ENCODE results near the gene SCMH1.

Gene SCMH1

DNA sequence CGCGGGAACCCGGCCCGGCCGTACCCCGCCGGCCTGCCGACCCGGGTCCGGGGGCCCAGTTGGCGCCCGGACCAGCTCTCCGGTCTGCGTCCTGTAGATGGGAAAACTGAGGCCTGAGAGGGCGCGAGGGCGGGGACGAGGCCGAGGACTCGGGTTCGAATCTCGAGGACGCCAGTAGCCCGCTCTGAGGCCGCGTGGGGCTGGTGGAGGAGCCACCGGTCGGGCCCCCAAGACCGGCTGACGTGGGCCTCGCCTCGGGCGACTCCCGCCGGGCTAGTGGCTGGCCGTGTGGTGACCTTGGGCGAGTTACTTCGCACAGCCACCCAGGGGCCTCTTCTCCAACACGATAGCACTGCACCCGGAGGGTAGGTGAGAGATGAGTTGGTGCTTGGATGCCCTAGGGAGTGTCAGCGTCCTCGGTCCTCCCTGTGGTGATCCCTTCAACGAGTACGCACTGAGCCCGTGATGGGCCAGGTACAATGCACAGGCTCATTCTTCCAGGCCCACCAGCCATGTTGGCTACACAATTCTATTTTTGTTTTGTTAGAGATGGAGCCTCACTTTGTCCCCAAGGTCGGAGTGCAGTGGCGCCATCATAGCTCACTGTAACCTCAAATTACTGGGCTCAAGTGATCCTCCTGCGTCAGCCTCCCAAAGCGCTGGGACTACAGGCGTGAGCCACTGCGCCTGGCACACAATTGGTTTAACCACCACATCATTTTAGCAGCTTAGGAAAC, 404 bp upstream of the SCMH1 start:
- Histone ChIP-seq H3K9me3 (replicated peaks in 1 of 11) (no peaks in the 10 kb centered on the region), H3K9ac (peak overlapping the region; percentile 93 to 97 (median 95)), H3K4me2 (peak overlapping the region; percentile 83 to 96 (median 89)), H3K4me1 (peaks cover 62 to 86% (median 78%) of the 10 kb centered on the region in 10 experiments), H3K27ac (peak overlapping the region; percentile 80 to 98 (median 96)), H3K27me3 (no peaks in the 10 kb centered on the region), H4K20me1 (peaks cover 0 to 35% (median 7%) of the 10 kb centered on the region in 11 experiments; a peak in 10 of 22 replicates), H3K36me3 (peaks cover 0 to 7% (median 0%) of the 10 kb centered on the region in 11 experiments; a peak in 3 of 22 replicates), H3K4me3 (peak overlapping the region; percentile 78 to 86 (median 82))
- no peak for TF ChIP-seq Cebpa-rat (IDR thresholded peaks at IDR 0.05)

DNA sequence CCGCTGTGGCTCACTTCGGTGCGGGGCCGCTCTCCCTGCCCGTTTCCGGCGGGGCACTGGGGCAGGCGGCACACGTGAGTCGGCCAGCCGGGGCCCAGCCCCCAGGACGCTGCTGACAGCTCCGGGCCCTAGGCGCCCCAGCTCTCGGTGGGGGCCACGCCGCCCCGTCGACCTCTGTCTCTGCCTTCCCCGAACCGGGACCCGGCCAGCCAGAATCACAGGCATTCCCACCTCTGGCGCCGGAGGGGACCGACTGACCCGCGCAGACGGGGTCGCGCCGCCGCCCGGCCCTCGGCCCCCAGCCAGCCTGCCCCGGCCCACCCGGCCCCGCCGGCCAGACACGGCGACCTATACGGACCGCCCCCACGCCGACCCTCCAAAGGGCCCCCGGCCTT, 755 bp downstream of the SCMH1 start:
- Histone ChIP-seq H4K20me1 (peaks cover 0 to 47% (median 13%) of the 10 kb centered on the region in 11 experiments; a peak in 13 of 22 replicates), H3K27ac (peak overlapping the region; percentile 91 to 98 (median 96)), H3K4me1 (peaks cover 57 to 88% (median 73%) of the 10 kb centered on the region in 10 experiments), H3K27me3 (no peaks in the 10 kb centered on the region), H3K4me3 (peak overlapping the region; percentile 78 to 86 (median 82)), H3K9me3 (replicated peaks in 1 of 11) (no peaks in the 10 kb centered on the region), H3K36me3 (peaks cover 0 to 17% (median 0%) of the 10 kb centered on the region in 11 experiments; a peak in 7 of 22 replicates), H3K9ac (peak overlapping the region; percentile 93 to 97 (median 95)), H3K4me2 (peak overlapping the region; percentile 74 to 94 (median 89))
- no peak for TF ChIP-seq Cebpa-rat (IDR thresholded peaks at IDR 0.05)

DNA sequence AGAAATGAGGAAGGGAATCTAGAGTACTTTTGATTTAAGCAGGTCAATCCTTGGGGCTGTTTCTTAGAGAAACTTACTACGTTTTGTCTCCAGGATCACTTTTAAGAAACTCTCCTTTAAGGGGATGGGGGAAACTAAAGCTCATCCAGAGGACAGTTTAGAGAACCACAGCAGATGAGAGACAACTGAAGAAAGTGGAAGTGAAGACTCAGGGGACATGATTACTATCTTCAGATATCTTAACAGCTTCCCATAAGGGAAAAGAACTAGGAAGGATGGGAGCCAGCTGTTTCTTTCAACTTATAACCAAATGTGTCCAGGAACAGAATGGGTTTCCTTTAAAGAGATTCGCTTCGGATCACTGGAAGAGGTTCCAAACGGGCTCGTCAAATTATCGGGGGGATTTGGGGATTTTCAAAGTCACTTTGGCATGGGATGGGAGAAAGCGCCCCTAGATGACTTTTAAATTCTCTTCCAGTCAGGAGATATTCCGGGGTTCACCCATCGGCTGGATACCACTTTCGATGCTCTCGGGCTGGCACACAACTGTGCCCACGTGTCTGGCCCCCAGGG, 1.2 kb downstream of the SCMH1 start:
- Histone ChIP-seq H3K4me3 (peak overlapping the region; percentile 78 to 86 (median 82)), H3K27ac (peak overlapping the region; percentile 91 to 98 (median 96)), H3K27me3 (no peaks in the 10 kb centered on the region), H3K9me3 (replicated peaks in 1 of 11) (no peaks in the 10 kb centered on the region), H3K9ac (peak overlapping the region; percentile 93 to 97 (median 95)), H4K20me1 (peaks cover 0 to 52% (median 17%) of the 10 kb centered on the region in 11 experiments; a peak in 14 of 22 replicates), H3K4me2 (peak overlapping the region; percentile 74 to 94 (median 89)), H3K4me1 (peaks cover 56 to 85% (median 70%) of the 10 kb centered on the region in 10 experiments), H3K36me3 (peaks cover 0 to 21% (median 3%) of the 10 kb centered on the region in 11 experiments; a peak in 7 of 22 replicates)
- TF ChIP-seq Cebpa-rat (IDR thresholded peaks at IDR 0.05) = no peak

DNA sequence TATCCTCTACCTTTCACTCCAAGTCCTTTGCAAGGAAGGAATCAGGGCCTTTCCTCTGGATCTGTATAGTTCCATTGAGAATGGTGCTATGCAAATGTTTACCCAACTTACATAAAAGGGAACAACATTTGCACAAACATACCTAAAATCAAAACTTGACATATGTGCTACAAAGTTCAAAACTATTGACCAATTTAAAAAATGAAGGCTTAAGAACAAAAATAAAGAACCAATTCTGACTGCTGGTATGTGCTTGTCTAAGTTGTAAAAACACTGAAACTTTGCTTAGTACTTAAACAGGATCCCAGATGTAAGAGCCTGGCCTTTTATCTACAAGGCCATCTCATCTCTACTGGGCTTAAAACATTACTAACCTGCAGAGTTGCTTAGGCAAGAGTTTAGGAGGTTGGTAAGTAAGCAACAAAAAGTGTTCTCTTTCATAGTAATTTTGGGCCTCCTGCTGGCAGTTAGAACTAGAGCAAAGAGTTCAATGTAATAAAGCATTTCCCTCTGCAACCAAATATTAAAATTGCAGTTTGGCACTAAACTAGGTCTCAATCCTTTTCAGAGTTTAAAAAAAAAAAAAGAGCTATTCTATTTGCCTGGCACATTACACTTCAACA, 2.0 kb downstream of the SCMH1 start:
- Histone ChIP-seq H3K4me1 (peaks cover 49 to 78% (median 62%) of the 10 kb centered on the region in 10 experiments), H4K20me1 (peaks cover 0 to 59% (median 20%) of the 10 kb centered on the region in 11 experiments; a peak in 14 of 22 replicates), H3K27me3 (no peaks in the 10 kb centered on the region), H3K4me3 (peak overlapping the region in 6 of 10 experiments; percentile 79 to 84 (median 79); a peak in 9 of 20 replicates), H3K4me2 (peak overlapping the region; percentile 5 to 93 (median 87); a peak in 21 of 22 replicates), H3K9me3 (replicated peaks in 1 of 11) (no peaks in the 10 kb centered on the region), H3K9ac (peak overlapping the region in 7 of 11 experiments; percentile 94 to 96 (median 95); a peak in 9 of 22 replicates), H3K36me3 (peaks cover 0 to 28% (median 7%) of the 10 kb centered on the region in 11 experiments; a peak in 7 of 22 replicates), H3K27ac (peak overlapping the region in 9 of 11 experiments; percentile 91 to 98 (median 97); a peak in 14 of 22 replicates)
- no peak for TF ChIP-seq Cebpa-rat (IDR thresholded peaks at IDR 0.05)

DNA sequence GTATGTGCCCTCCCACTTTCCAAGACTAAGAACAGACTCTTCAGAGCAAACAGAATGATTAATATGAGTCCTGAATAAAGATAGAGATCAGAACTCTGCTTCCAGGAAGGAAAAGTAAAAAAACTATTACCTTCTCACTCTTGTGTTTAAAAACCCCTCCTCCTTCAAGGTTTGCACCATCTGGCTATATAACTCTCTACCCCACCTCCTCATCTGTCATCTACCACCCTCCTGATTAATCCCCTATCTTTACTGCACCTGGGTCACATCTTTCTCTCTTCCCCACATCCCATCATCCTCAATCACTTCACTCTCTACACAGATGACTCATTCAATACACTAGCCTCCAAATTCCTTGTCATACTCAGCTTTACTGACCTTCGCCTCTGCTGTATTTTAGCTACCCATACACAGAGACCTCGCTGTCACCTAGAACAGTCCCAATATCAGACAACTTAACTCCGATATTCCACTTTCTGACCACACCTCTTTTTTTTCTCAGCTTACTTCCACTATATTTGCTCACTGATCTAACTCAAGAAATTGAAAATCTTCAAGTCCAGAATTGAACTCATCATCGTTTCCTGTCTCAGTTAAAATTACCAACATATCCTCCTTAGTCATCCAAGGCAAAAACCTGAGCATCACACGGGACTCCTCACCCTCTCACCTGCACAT, 3.7 kb downstream of the SCMH1 start:
- H3K36me3 ChIP-seq = peaks cover 0 to 40% (median 7%) of the 10 kb centered on the region in 11 experiments; a peak in 7 of 22 replicates
- H3K9ac ChIP-seq = no peak overlapping the region
- H4K20me1 ChIP-seq = peaks cover 0 to 76% (median 37%) of the 10 kb centered on the region in 11 experiments; a peak in 18 of 22 replicates
- no peaks in the 10 kb centered on the region for H3K27me3 ChIP-seq
- peak overlapping the region; percentile 9 to 93 (median 87); a peak in 21 of 22 replicates for H3K4me2 ChIP-seq
- H3K4me3 ChIP-seq = no peak overlapping the region
- no peak overlapping the region for H3K27ac ChIP-seq
- no peak for TF ChIP-seq Cebpa-rat (IDR thresholded peaks at IDR 0.05)
- H3K9me3 ChIP-seq (replicated peaks in 1 of 11) = no peaks in the 10 kb centered on the region
- H3K4me1 ChIP-seq = peaks cover 44 to 61% (median 50%) of the 10 kb centered on the region in 10 experiments

DNA sequence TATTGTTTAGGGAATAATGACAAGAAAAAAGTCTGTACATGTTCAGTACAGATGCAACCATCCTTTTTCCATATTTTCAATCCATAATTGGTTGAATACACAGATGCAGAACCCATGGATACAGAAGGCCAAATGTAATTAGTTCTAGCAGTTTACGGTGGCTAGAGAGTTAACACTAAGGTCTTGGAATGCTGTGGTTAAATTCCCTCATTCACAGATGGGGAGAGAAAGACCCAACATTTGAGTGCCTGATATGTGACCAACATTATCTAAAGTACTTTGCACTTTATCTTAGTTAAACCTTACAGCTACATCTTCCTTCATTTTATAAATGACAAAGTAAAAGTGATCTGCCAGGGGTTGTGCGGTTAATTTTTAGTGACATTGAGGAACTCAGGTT, 5.3 kb downstream of the SCMH1 start:
- H3K36me3 ChIP-seq = peaks cover 0 to 54% (median 10%) of the 10 kb centered on the region in 11 experiments; a peak in 12 of 22 replicates
- no peak overlapping the region for H3K4me3 ChIP-seq
- H3K27ac ChIP-seq = no peak overlapping the region
- no peak overlapping the region for H3K9ac ChIP-seq
- peaks cover 0 to 92% (median 40%) of the 10 kb centered on the region in 11 experiments; a peak in 18 of 22 replicates for H4K20me1 ChIP-seq
- no peaks in the 10 kb centered on the region for H3K9me3 ChIP-seq (replicated peaks in 1 of 11)
- H3K4me1 ChIP-seq = peaks cover 33 to 49% (median 39%) of the 10 kb centered on the region in 10 experiments
- no peaks in the 10 kb centered on the region for H3K27me3 ChIP-seq
- 0 out of 22 replicates have a peak overlapping the region, but pooled peaks of 1 of the 11 experiments have one; percentile 2 for H3K4me2 ChIP-seq
- TF ChIP-seq Cebpa-rat (IDR thresholded peaks at IDR 0.05) = no peak

DNA sequence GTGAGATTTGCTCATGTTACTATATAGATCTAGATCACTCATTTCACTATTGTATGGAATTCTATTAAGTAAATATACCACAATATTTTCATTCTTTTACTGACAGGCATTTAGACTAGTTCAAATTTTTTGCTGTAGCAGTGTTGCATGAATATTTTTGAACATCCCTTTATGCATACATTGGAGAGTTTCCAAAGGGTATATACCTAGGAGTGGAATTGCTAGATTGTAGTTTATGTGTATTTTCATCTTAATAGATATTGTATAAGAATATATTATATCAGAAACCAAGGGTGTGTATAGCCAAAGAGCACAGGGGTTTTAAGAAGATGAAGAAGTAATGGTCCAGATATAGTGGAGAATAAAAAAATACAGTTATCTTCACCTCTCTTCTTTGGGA, 6.2 kb downstream of the SCMH1 start:
- peaks cover 0 to 63% (median 12%) of the 10 kb centered on the region in 11 experiments; a peak in 14 of 22 replicates for H3K36me3 ChIP-seq
- no peak for TF ChIP-seq Cebpa-rat (IDR thresholded peaks at IDR 0.05)
- H4K20me1 ChIP-seq = peaks cover 0 to 97% (median 45%) of the 10 kb centered on the region in 11 experiments; a peak in 18 of 22 replicates
- no peaks in the 10 kb centered on the region for H3K27me3 ChIP-seq
- no peak overlapping the region for H3K4me3 ChIP-seq
- H3K4me2 ChIP-seq = no peak overlapping the region
- no peak overlapping the region for H3K9ac ChIP-seq
- no peak overlapping the region for H3K27ac ChIP-seq
- no peaks in the 10 kb centered on the region for H3K9me3 ChIP-seq (replicated peaks in 1 of 11)
- H3K4me1 ChIP-seq = peaks cover 29 to 48% (median 37%) of the 10 kb centered on the region in 10 experiments

DNA sequence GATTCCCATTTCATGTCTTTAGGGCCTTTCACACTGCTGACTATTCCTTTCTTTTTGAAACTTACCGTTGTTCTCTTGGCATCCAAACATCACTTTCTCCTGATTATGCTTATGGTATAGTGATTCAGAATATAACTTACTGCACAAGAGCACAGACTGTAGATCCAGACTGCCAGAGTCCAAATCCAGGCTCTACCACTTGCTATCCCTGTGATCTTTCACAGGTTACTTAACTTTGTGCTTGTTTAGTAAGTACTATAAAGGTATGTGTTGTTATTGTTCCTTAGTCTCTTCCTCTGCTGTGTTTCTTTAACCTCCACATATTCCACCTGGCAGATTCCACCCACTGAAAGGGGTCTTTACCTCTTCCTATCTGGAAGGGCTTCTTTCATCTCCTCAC, 8.4 kb downstream of the SCMH1 start:
- H3K9ac ChIP-seq = no peak overlapping the region
- no peaks in the 10 kb centered on the region for H3K27me3 ChIP-seq
- no peak overlapping the region for H3K27ac ChIP-seq
- H3K36me3 ChIP-seq = peaks cover 0 to 85% (median 27%) of the 10 kb centered on the region in 11 experiments; a peak in 19 of 22 replicates
- no peak for TF ChIP-seq Cebpa-rat (IDR thresholded peaks at IDR 0.05)
- H3K4me2 ChIP-seq = no peak overlapping the region
- H3K4me1 ChIP-seq = peaks cover 8 to 26% (median 16%) of the 10 kb centered on the region in 10 experiments
- H3K4me3 ChIP-seq = no peak overlapping the region
- peaks cover 0 to 92% (median 45%) of the 10 kb centered on the region in 11 experiments; a peak in 18 of 22 replicates for H4K20me1 ChIP-seq
- H3K9me3 ChIP-seq (replicated peaks in 1 of 11) = peaks cover 0 to 12% (median 7%) of the 10 kb centered on the region in 11 experiments; a peak in 9 of 22 replicates
